ENCODE data around the gene MYO18A. TPM values are rescaled to one million over a fixed set of nuclear protein-coding genes. Genes with fewer than 3 reads are reported as not detected.
"Not testable (repeated sequence)": the region's sequence is repeated elsewhere in the genome, so short reads cannot be mapped to it uniquely, and the experiment has no call there.

Gene MYO18A
- 60.7 TPM for total RNA-seq
- polyA plus RNA-seq (ENCODE audit: insufficient read depth, low read depth, low replicate concordance), result 25.6 TPM
- long read RNA-seq, donor 1, result 0 reads
- long read RNA-seq, donor 2, result 0 reads
- long read RNA-seq, donor 3, result 0 reads
- long read RNA-seq, donor 4, result 0 reads
- long read RNA-seq, donor 5, result 0 reads
- long read RNA-seq, donor 6, result 0 reads
- long read RNA-seq, donor 7, partial matches to known transcripts, result 37 of 43 reads
- long read RNA-seq, donor 7, other reads (novel, unspliced or antisense), result 6 of 43 reads
- long read RNA-seq, donor 8, result 0 reads
- long read RNA-seq, donor 9, result 0 reads
- long read RNA-seq, donor 10, partial matches to known transcripts, result 0 of 1 reads
- long read RNA-seq, donor 10, other reads (novel, unspliced or antisense), result 0 of 1 reads

GRCh38 chr17:29180034-29180787 lies at the start of gene MYO18A:
Gene MYO18A (minus strand): TSS chr17:29180398. CDS start chr17:29166940, 13,458 bp downstream.
- Histone ChIP-seq H3K27me3 (ENCODE audit: control insufficient read depth, insufficient read depth, low read length) (no peaks in the 10 kb centered on the region), H3K27ac (ENCODE audit: low read depth in 2 of 2, low read length in 2 of 2) (peak within 1 kb of the TSS; percentile 94 to 97), H3K4me3 (ENCODE audit: low read length in 3 of 3) (peak within 1 kb of the TSS; percentile 50 to 65 (median 64)), H3K36me3 (ENCODE audit: control insufficient read depth in 2 of 3, insufficient read depth in 3 of 3, low read length in 3 of 3) (no peaks in the 10 kb centered on the region), H3K4me1 (ENCODE audit: control insufficient read depth in 2 of 3, insufficient read depth in 2 of 3, low read depth in 1 of 3, low read length in 3 of 3) (peaks cover 0 to 39% (median 34%) of the 10 kb centered on the region in 3 donors), H3K9me3 (ENCODE audit: control insufficient read depth in 2 of 3, insufficient read depth in 1 of 3, low read length in 3 of 3) (no peaks in the 10 kb centered on the region), H3K9ac (ENCODE audit: low read length in 3 of 3) (peak within 1 kb of the TSS; percentile 29 to 92 (median 74))
- no peak for FAIRE-seq
- intact Hi-C loops (cut with DNase I), result no loop called here
- DNase-seq, result peak; percentile 83 to 92 (median 89)
- peak; percentile 96 for TF ChIP-seq CTCF (IDR thresholded peaks at IDR 0.05; ENCODE audit: borderline replicate concordance, extremely low read depth, insufficient read depth)

DNA sequence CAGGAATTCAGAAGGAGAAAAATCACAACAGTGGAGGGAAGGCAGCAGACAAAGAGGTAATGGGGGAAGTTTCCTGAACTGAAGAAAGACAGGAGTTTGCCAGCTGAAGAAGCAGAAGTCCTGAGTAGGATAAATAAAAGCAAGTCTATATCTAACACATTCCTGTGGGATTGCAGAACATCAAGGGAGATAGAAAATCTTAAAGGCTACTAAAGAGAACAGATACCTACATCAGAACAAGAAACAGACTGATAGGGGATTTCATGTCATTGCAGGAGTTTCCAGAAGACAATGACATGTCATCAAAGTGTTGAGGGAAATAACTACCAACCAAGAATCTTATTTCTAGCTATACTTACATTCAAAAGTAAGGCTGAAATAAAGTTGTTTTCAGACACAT lies 45.2 kb upstream of the MYO18A start:
- Histone ChIP-seq H3K9me3 (ENCODE audit: control insufficient read depth in 2 of 3, insufficient read depth in 1 of 3, low read length in 3 of 3) (no peaks in the 10 kb centered on the region), H3K36me3 (ENCODE audit: control insufficient read depth in 2 of 3, insufficient read depth in 3 of 3, low read length in 3 of 3) (no peaks in the 10 kb centered on the region), H3K27me3 (ENCODE audit: control insufficient read depth, insufficient read depth, low read length) (no peaks in the 10 kb centered on the region), H3K9ac (ENCODE audit: low read length in 3 of 3) (no peak overlapping the region), H3K4me3 (ENCODE audit: low read length in 3 of 3) (no peak overlapping the region), H3K27ac (ENCODE audit: low read depth in 2 of 2, low read length in 2 of 2) (no peak overlapping the region), H3K4me1 (ENCODE audit: control insufficient read depth in 2 of 3, insufficient read depth in 2 of 3, low read depth in 1 of 3, low read length in 3 of 3) (no peaks in the 10 kb centered on the region)
- intact Hi-C loops (cut with DNase I), result no loop called here
- DNase-seq (no peak), FAIRE-seq (no peak)
- no peak for TF ChIP-seq CTCF (IDR thresholded peaks at IDR 0.05; ENCODE audit: borderline replicate concordance, extremely low read depth, insufficient read depth)

DNA sequence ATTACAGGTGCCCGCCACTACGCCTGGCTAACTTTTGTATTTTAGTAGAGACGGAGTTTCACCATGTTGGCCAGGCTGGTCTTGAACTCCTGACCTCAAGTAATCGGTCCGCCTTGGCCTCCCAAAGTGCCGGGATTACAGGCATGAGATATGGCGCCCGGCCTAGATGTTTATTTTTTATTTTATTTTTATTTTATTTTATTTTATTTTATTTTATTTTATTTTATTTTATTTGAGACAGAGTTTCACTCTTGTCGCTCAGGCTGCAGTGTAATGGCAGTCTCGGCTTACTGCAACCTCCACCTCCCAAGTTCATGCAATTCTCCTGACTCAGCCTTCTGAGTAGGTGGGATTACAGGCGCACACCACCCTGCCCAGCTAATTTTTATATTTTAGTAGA lies 41.1 kb upstream of the MYO18A start:
- not testable (repeated sequence) for DNase-seq

More for the DNA sequence above, 41.1 kb upstream of the MYO18A start:
- H3K27ac ChIP-seq (ENCODE audit: low read depth in 2 of 2, low read length in 2 of 2); H3K4me1 ChIP-seq (ENCODE audit: control insufficient read depth in 2 of 3, insufficient read depth in 2 of 3, low read depth in 1 of 3, low read length in 3 of 3); H3K27me3 ChIP-seq (ENCODE audit: control insufficient read depth, insufficient read depth, low read length); H3K36me3 ChIP-seq (ENCODE audit: control insufficient read depth in 2 of 3, insufficient read depth in 3 of 3, low read length in 3 of 3); intact Hi-C loops (cut with DNase I); H3K9me3 ChIP-seq (ENCODE audit: control insufficient read depth in 2 of 3, insufficient read depth in 1 of 3, low read length in 3 of 3); H3K4me3 ChIP-seq (ENCODE audit: low read length in 3 of 3); FAIRE-seq; H3K9ac ChIP-seq (ENCODE audit: low read length in 3 of 3): not testable (repeated sequence)

Measured in kidney (tissue), 22 donors.